Neural cell (in vitro differentiated cells): ENCODE measurements around the gene C5orf46. TPM values are rescaled to one million over a fixed set of nuclear protein-coding genes. Genes with fewer than 3 reads are reported as not detected.

Experiments used
- H2AFZ ChIP-seq: fragments of 200-600, 300-800 bp; sonication (generic), shearing (Covaris generic); 2 replicates; pipeline ENCODE4 v1.6.0; 2014; ENCODE audit warnings: low read depth, mild to moderate bottlenecking, antibody characterized with exemption, low read length, moderate library complexity
- H3F3A ChIP-seq: fragments of 200-600 bp; shearing (Covaris generic); 2 replicates; pipeline ENCODE4 v1.6.1; 2016; ENCODE audit warnings: mild to moderate bottlenecking, moderate library complexity, mixed read lengths, antibody characterized with exemption, low read length; ENCODE audit not compliant: insufficient read depth, poor library complexity, severe bottlenecking
- H3K27ac ChIP-seq: fragments of 200-600, 300-800 bp; sonication (generic), shearing (Covaris generic); 2 replicates; pipeline ENCODE4 v1.5.1; 2014; ENCODE audit warnings: mild to moderate bottlenecking, low read length, moderate library complexity
- H3K27me3 ChIP-seq: fragments of 300-800, 200-600 bp; sonication (generic), shearing (Covaris generic); 2 replicates; pipeline ENCODE4 v1.6.0; 2014; ENCODE audit warnings: mild to moderate bottlenecking, low read depth, low read length, moderate library complexity; ENCODE audit not compliant: insufficient read depth
- H3K36me3 ChIP-seq: fragments of 300-800, 200-600 bp; sonication (generic), shearing (Covaris generic); 2 replicates; pipeline ENCODE4 v1.5.1; 2014; ENCODE audit warnings: mild to moderate bottlenecking, antibody characterized with exemption, low read length, moderate library complexity; ENCODE audit not compliant: insufficient read depth
- H3K4me2 ChIP-seq: fragments of 300-800, 200-600 bp; sonication (generic), shearing (Covaris generic); 2 replicates; pipeline ENCODE4 v1.6.0; 2014; ENCODE audit warnings: mild to moderate bottlenecking, low read length
- H3K4me3 ChIP-seq: fragments of 300-800, 200-600 bp; sonication (generic), shearing (Covaris generic); 2 replicates; pipeline ENCODE4 v1.5.1; 2014; ENCODE audit warnings: mild to moderate bottlenecking, low read length, moderate library complexity
- H3K79me2 ChIP-seq: fragments of 200-600 bp; shearing (Covaris generic); replicated peaks from 2 replicates; pipeline ENCODE4 v1.6.0; 2014; ENCODE audit warnings: mild to moderate bottlenecking, low read length, moderate library complexity; ENCODE audit not compliant: insufficient read depth
- H3K9ac ChIP-seq: fragments of 300-800, 200-600 bp; sonication (generic), shearing (Covaris generic); 2 replicates; pipeline ENCODE4 v1.6.1; 2016; ENCODE audit warnings: mild to moderate bottlenecking, low read length, mixed read lengths
- H3K9me2 ChIP-seq: fragments of 200-600 bp; shearing (Covaris generic); 2 replicates; pipeline ENCODE4 v1.6.1; 2016; ENCODE audit warnings: mild to moderate bottlenecking, low read length, mixed read lengths; ENCODE audit not compliant: insufficient read depth
- H3K9me3 ChIP-seq: fragments of 200-600, 300-800 bp; sonication (generic), shearing (Covaris generic); 2 replicates; pipeline ENCODE4 v1.6.1; 2016; ENCODE audit warnings: mild to moderate bottlenecking, mixed run types, low read length, moderate library complexity, mixed read lengths
- H4K20me1 ChIP-seq: fragments of 200-600 bp; shearing (Covaris generic); 2 replicates; pipeline ENCODE4 v1.6.1; 2016; ENCODE audit warnings: mild to moderate bottlenecking, mixed run types; ENCODE audit not compliant: insufficient read depth
- EP300 ChIP-seq: fragments of 450-650 bp; conservative IDR thresholded peaks from 2 replicates; pipeline ENCODE4 v1.6.1; 2014; ENCODE audit warnings: antibody characterized with exemption, mild to moderate bottlenecking, moderate library complexity; ENCODE audit not compliant: poor library complexity, severe bottlenecking
- EZH2 ChIP-seq: fragments of 200-600, 300-800 bp; shearing (Covaris generic), sonication (generic); IDR thresholded peaks from 2 replicates; pipeline ENCODE4 v1.6.1; 2014; ENCODE audit warnings: antibody characterized with exemption, low read length, borderline replicate concordance, mild to moderate bottlenecking; ENCODE audit not compliant: insufficient read depth, poor library complexity, severe bottlenecking
- MXI1 ChIP-seq: fragments of 450-650 bp; conservative IDR thresholded peaks from 2 replicates; pipeline ENCODE4 v1.6.1; 2014; ENCODE audit warnings: antibody characterized with exemption, mild to moderate bottlenecking; ENCODE audit not compliant: poor library complexity, severe bottlenecking
- POLR2AphosphoS5 ChIP-seq: IDR thresholded peaks from 2 replicates; pipeline ENCODE4 v1.6.1; 2012
- RAD21 ChIP-seq: fragments of 450-650 bp; conservative IDR thresholded peaks from 2 replicates; pipeline ENCODE4 v1.6.1; 2014; ENCODE audit warnings: antibody characterized with exemption, mild to moderate bottlenecking, moderate library complexity
- REST ChIP-seq: IDR thresholded peaks from 2 replicates; pipeline ENCODE4 v1.6.1; 2012; ENCODE audit warnings: borderline replicate concordance
- SMC3 ChIP-seq: fragments of 450-650 bp; conservative IDR thresholded peaks from 2 replicates; pipeline ENCODE4 v1.6.1; 2014; ENCODE audit warnings: antibody characterized with exemption, mild to moderate bottlenecking, moderate library complexity; ENCODE audit not compliant: poor library complexity
- TAF1 ChIP-seq: IDR thresholded peaks from 2 replicates; pipeline ENCODE4 v1.6.1; 2012; ENCODE audit warnings: low read depth
- polyA plus RNA-seq: library from polyadenylated mRNA; depleted of rRNA; stranded (reverse); fragments of >200 nt; gene quantifications from 2 replicates; pipeline ENCODE4 v1.2.3, GENCODE V29; 2014
- TF ChIP-seq, protein P1 (sequence below): fragments of 450-650 bp; IDR thresholded peaks from 2 replicates; pipeline ENCODE4 v1.5.1; 2014; ENCODE audit warnings: antibody characterized with exemption, mild to moderate bottlenecking, moderate library complexity; ENCODE audit not compliant: poor library complexity, severe bottlenecking

Gene C5orf46
- polyA plus RNA-seq, 1 donor from 2014 or later: not detected

DNA sequence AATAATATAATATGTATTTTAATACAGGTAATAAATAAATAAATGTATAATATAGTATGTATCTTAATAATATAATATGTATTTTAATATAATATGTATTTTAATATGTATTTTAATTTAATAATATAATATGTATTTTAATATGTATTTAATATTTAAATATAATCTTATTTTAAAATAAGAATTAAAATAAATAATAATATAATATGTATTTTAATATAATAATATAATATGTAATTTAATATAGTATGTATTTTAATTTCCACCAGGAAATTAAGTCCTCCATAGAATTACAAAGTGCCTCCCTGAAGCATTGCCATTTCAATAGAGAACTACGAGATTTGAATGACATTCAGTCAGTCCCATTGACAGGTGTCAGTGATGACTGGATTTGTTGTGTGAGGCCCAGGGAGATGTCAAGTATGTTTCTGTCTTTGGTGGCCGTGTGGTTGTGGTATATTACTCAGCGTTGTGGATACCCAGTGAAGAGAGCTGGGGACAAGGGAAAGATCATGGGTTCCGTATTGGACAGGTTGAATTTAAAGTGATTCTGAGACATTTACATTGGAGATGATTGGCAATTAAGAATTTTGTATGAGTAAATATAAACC, 14.2 kb upstream of the C5orf46 start:
- Histone ChIP-seq H4K20me1 (no peaks in the 10 kb centered on the region), H3K9ac (no peak overlapping the region), H2AFZ (no peak overlapping the region), H3K79me2 (no peaks in the 10 kb centered on the region), H3K27me3 (no peaks in the 10 kb centered on the region), H3K4me2 (no peak overlapping the region), H3K27ac (no peak overlapping the region), H3K9me3 (no peaks in the 10 kb centered on the region), H3K9me2 (no peaks in the 10 kb centered on the region), H3K36me3 (no peaks in the 10 kb centered on the region), H3K4me3 (no peak overlapping the region), H3F3A (no peaks in the 10 kb centered on the region)
- TF ChIP-seq EZH2: no peak
- TF ChIP-seq SMC3: no peak
- peak; percentile 77 for TF ChIP-seq POLR2AphosphoS5
- TF ChIP-seq TAF1: no peak
- TF ChIP-seq, protein P1, sequence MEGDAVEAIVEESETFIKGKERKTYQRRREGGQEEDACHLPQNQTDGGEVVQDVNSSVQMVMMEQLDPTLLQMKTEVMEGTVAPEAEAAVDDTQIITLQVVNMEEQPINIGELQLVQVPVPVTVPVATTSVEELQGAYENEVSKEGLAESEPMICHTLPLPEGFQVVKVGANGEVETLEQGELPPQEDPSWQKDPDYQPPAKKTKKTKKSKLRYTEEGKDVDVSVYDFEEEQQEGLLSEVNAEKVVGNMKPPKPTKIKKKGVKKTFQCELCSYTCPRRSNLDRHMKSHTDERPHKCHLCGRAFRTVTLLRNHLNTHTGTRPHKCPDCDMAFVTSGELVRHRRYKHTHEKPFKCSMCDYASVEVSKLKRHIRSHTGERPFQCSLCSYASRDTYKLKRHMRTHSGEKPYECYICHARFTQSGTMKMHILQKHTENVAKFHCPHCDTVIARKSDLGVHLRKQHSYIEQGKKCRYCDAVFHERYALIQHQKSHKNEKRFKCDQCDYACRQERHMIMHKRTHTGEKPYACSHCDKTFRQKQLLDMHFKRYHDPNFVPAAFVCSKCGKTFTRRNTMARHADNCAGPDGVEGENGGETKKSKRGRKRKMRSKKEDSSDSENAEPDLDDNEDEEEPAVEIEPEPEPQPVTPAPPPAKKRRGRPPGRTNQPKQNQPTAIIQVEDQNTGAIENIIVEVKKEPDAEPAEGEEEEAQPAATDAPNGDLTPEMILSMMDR: no peak
- TF ChIP-seq RAD21: no peak
- TF ChIP-seq REST: no peak
- peak; percentile 95 for TF ChIP-seq EP300
- no peak for TF ChIP-seq MXI1

GRCh38 chr5:147918899-147919298, 12.6 kb upstream of the C5orf46 start:
- Histone ChIP-seq H3K4me2 (no peak overlapping the region), H3K4me3 (no peak overlapping the region)

More at GRCh38 chr5:147918899-147919298, 12.6 kb upstream of the C5orf46 start:
- Histone ChIP-seq H3K36me3 (no peaks in the 10 kb centered on the region), H3K79me2 (no peaks in the 10 kb centered on the region), H3K27ac (no peak overlapping the region), H4K20me1 (no peaks in the 10 kb centered on the region), H3K9ac (no peak overlapping the region), H3K27me3 (no peaks in the 10 kb centered on the region), H3K9me3 (no peaks in the 10 kb centered on the region), H2AFZ (no peak overlapping the region), H3F3A (no peaks in the 10 kb centered on the region), H3K9me2 (no peaks in the 10 kb centered on the region)
- TF ChIP-seq EZH2: no peak
- no peak for TF ChIP-seq MXI1
- no peak for TF ChIP-seq RAD21
- TF ChIP-seq, protein P1: no peak
- TF ChIP-seq TAF1: no peak
- no peak for TF ChIP-seq SMC3
